C1 segment of cervical spinal cord (tissue), 14 donors: ENCODE measurements around the gene RBM26.
A peak's percentile ranks its signal among the peaks of the same experiment; 100 is the strongest.

Experiments used
- DNase-seq, 14 donors: peaks; one replicate each; lab custom pipeline; 2025; lab: John Stamatoyannopoulos, UW

The RBM26 gene, protein sequence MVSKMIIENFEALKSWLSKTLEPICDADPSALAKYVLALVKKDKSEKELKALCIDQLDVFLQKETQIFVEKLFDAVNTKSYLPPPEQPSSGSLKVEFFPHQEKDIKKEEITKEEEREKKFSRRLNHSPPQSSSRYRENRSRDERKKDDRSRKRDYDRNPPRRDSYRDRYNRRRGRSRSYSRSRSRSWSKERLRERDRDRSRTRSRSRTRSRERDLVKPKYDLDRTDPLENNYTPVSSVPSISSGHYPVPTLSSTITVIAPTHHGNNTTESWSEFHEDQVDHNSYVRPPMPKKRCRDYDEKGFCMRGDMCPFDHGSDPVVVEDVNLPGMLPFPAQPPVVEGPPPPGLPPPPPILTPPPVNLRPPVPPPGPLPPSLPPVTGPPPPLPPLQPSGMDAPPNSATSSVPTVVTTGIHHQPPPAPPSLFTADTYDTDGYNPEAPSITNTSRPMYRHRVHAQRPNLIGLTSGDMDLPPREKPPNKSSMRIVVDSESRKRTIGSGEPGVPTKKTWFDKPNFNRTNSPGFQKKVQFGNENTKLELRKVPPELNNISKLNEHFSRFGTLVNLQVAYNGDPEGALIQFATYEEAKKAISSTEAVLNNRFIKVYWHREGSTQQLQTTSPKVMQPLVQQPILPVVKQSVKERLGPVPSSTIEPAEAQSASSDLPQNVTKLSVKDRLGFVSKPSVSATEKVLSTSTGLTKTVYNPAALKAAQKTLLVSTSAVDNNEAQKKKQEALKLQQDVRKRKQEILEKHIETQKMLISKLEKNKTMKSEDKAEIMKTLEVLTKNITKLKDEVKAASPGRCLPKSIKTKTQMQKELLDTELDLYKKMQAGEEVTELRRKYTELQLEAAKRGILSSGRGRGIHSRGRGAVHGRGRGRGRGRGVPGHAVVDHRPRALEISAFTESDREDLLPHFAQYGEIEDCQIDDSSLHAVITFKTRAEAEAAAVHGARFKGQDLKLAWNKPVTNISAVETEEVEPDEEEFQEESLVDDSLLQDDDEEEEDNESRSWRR

DNA sequence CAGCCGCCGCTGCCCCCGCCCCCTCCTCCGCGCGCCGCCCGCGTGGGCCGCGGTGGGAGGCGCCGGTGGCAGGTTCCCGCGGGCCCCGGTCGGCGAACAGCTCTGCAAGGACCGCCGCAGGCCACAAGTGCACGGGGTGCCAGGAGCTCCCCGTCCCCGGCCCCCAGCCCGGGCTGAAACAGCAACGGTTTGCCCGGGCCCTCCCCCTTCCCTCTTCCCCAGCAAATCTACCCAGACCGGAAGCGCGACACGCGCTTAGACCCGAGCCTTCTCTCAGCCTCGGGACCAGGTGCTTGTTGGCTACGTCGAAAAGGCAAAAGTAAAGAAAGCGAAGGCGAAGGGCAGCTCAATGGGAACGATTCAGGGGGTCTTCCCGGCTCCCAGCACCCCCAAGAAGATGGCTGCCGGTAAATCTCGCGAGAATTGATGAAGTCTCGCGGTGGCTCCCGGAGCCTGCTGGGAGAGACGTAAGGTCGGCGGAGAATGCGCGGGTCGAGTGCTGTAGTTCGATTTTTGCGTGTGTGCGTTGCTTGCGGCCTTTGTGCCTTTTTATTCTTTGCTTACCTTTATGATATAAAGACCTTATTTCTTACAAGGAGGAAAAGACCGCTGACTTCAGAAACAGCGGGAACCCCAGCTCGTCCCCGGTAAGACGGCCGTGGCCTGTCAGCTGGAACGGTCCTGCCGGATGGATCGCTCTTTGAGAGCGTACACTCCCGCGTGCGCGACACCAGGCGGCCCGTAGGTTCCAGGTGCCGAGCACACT, at the start of gene RBM26:
RBM26 (minus strand) TSS at position 425 of the 766 bp plus-strand sequence. CDS start 481 bp downstream, outside the sequence.
- DNase-seq, result peak; percentile 46 to 90 (median 84)

DNA sequence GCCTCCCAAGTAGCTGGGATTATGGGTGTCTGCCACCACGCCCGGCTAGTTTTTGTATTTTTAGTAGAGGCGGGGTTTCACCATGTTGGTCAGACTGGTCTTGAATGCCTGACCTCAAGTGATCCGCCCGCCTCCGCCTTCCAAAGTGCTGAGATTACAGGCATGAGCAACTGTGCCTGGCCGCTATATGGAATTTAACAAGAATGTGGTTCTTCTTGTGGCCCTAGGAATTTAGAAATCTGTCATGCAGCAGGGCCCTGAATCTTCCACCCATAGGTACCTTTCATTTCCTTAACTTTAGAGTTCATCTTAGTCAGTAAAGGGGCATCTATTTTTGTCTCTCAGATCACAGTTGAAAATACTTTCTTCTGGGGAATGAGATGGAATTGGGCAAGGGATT, 49.3 kb upstream of the RBM26 start:
- DNase-seq, result no peak

DNA sequence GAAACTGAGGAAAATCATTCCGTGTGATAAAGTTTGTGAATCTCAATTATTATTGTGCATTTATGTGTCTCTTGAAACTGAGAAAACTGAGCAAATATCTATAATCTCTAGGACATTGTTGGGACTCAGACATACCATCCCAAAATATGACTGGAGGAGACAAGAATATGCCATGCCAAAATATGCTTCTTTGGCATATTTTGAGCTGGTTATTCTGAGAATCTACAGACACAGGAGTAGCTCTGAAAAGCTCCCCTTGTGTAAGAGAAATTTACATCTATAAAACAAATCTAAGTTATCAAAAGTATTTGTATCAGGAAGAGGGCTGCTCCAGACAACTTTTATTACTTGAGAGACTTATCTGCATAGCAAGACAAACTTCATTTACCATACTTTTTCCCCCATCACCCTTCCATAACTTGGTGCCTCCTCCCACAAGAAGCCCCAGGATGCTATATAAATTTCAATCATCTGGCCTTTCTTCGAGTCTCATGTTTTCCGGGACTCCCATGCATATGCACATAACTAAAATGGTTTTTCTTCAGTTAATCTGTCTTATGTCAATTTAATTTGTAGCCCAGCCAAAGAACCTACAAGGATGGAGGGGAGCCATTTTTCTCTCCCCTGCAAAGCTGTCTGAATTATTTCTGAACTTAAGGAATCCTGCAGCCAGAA, 46.3 kb upstream of the RBM26 start:
- DNase-seq, result no peak

DNA sequence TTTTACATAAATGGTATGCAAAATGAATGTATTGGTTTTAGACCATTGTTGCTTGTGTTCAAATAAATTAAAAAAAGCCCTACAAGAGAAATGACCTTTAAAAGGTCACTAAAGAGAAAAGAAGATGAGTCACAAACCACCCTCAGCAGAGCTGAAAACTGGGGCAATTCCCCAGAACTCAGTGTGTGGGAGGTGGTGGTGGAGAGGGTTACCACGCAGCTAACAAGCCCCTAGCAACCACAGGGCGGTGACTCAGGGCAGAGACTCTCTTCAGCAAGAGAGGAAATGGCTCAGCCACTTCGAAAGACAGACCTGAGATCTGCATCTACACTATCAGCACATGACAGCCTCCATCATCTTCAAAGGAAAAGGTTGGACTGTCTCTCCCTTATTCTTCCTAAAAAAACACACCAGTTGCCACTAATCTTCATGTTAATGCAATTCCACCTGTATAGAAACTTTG, 45.5 kb upstream of the RBM26 start:
- peak in 2 of 14 donors; percentile 6 to 36 for DNase-seq

DNA sequence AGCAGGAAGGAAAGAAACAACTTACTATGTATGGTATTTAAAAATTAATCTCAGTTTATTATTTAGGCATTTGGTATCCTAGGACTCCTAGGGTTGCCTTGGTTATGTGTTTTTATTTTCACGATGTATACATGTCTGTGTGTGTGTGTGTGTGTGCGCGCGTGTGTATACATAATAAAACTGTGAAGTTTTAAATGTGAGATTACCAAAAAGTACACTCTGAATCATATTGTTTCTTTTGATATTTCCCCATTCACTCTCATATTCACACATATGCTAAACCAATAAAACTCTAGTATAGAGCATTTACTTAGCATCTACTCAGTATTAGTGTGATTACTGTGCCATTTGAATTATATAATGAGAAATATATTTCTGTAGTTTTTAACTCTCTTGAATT, 44.1 kb upstream of the RBM26 start:
- DNase-seq, result no peak

DNA sequence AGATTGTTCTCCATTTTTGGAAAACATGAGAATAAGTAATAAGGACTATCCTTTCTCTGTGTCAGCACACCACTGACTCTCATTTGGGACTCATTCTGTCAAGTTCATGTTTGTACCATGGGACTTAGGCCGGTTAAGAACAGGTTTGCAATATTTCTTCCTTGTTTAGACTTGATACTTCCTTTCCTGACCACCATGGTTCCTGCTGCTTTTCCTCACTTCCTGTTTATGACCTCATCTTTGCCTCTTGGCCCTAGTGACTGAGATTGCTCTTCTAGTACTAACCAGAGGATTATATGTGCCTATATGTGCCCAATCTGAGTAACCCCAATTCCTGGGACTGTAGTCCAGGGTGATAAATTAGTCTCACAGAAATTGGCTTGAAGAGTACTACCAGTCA, 42.4 kb upstream of the RBM26 start:
- DNase-seq, result no peak

DNA sequence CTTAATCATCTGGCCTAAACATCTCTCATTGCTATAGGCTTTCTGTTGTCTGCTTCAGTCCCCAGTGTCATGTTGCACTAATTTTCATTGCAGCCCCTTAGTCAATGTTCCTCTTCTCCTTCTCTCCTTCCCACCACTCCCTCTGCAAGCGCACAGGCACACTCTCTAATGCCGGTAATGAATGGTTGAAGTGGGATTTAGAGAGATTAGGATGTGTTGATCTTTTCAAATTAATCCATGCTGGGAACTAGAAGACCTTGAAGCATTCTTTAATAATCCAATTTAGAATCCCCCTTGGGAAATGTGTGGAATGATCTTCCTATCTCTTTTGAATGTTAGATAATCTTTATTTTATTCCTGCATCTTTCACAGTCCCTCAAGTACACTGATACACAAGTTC, 41.7 kb upstream of the RBM26 start:
- no peak for DNase-seq

DNA sequence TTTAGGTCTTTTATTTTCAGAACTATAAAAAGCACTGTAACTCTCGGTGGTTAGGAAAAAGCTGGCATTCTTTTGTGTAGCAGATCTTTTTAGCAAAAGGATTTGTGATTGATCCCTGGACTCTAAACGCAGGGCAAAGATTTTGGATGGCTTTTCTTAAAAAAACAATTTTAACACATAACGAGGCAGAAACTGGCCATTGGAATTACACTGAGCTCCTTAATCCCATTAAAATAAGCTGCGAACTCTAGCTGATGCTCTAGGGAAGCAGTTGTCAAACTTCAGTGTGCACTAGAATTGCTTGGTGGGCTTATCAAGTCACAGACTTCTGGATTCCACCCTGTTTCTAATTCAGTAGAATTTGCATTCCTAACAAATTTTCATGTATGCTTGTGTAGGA, 41.1 kb upstream of the RBM26 start:
- no peak for DNase-seq

DNA sequence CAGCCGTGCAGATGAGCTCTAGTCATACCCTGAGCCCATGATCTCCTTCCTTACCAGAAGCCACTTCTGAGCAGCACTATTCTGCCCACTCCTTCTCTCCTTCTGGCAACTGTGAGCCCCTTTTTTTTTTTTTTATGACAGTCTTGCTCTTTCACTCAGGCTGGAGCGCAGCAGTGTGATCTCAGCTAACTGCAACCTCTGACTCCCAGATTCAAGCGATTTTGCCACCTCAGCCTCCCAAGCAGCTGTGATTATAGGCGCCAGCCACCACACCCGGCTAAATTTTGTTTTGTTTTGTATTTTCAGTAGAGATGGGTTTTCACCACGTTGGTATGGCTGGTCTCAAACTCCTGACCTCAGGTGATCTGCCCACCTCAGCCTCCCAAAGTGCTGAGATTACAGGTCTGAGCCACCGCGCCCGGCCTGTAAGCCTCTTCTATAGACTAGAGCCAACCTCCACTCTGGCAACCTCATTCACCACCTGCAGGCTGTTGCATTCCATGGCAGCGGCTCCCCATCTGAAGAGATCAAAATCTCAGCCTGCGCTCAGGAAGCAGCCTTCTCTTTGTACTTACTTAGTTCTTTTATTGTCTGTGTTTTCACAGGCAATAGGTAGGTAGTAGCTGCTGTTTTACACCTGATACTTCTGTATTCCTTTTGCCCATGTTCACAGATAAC, 40.1 kb upstream of the RBM26 start:
- DNase-seq, result no peak

DNA sequence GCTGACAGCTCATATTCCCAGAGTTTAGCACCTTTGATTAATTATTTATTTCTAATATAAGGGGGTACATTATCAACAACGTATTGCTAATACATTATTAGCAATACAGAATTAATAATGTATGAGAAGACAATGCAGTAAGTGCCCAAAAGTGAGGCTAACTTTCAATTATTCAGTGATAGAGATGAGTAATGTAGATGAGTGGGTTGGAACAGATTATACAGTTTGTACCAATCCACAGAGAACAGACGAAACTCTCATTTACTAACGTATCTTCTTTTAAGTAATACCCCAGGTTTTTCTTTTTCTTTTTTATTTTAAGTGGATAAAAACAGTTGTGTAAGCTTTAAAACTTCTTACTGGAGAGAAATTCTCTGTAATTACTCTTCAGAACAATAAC, 36.7 kb upstream of the RBM26 start:
- DNase-seq, result no peak

DNA sequence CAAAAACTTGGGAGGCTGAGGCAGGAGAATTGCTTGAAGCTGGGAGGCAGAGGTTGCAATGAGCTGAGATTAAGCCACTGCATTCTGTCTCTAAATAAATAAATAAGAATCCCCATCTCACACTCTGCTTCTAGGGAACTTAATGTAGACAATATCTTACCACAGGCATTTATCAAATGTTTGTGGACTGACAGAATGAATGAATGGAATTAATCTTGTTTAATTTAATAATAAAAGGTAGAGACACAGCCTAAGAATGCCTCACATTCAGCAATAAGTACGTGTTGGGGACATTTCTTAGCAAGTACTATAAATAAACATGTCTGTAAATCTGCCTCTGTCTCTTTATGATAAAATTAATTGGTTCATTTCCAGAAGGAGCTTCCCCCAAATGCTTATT, 36.2 kb upstream of the RBM26 start:
- no peak for DNase-seq

DNA sequence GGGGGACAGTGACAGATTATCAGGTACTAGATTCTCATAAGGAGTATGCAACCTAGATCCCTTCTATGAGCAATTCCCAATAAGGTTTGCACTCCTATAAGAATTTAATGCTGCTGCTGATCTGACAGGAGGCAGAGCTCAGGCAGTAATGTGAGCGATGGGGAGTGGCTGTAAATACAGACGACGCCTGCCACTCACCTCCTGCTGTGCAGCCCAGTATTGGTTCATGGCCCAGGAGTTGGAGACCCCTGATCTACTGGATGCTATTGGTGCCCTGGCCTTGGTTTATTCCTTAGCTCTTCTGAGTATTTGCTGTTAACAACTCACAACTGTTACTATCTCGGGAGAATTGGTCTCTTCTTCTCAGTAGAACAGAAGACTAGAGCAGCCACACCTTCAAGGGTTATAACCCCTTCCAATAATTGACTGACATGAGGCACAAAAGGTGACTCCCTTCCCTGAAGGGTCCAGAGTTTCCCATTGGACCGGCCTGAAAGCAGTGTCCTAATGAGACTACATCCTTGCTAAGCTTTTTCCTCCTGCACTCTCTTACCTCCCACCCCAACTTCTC, 35.0 kb upstream of the RBM26 start:
- no peak for DNase-seq

DNA sequence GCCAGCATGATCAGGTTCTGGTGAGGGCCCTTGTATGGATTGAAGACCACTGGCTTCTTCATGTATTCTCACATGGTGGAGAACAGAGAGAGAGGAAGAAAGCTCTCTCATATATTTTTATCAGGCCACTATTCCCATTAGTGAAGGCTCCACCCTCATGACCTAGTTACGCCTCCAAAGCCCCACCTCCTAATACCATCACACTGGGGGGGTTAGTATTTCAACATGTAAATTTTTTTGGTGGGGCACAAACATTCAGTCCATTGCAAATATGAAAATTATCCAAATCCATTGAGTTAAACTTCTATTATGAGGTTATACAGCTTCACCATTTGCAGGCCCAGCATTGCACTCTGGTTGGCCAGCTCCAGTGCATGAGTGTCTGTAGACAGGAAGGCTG, 33.2 kb upstream of the RBM26 start:
- no peak for DNase-seq

DNA sequence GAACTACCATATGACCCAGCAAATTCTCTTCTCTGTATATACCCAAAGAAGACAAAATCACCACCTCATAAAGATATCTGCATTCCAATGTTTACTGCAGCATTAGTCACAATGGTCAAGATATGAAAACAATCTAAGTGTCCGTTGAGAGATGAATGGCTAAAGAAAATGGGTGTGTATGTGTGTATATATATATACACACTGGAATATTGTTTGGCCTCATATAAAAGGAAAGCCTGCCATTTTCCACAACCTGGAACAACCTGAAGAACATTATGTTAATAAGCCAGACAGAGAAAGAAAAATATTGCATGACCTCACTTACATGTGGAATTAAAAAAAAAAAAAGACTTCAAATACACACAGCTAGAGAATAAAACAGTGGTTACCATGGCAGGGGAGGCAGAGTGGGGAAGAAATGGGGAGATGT, 29.5 kb upstream of the RBM26 start:
- no peak for DNase-seq

DNA sequence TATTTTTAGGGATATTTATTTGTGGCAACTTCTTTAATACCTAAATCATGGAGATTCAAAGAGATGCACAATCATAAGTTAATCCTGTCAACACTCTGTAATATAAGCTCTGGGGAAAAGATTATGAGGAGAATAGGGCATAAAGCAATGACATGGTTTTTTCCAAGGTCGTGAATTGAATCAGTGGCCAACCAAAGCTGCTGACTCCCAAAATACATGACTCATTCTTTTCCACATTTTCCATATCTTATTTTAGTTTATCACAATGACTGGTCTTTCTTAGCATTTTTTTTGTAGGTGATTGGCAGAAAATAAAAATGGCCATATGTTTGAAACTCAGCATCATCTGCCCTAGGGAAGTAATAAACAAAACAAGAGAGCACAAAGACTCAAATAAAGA, 28.5 kb upstream of the RBM26 start:
- DNase-seq, result no peak

DNA sequence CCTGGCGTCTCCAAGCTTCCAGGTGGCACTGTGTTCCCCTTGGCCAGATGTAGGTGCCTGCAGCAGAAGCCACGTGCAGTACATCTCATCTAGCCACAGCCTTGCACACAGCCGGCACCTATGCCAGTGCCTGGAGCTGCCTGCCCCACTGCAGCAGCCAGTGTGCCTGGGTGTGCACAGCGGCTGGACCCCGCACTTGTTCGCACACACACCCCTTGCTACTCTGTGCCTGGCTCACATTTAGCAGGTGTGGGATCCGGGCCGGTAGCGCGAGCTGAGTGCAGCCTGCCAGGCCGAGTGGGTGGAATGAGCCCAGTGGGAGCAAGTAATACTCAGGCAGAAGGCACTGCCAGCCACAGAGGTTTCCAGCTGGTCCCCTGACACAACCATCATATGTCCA, 26.9 kb upstream of the RBM26 start:
- no peak for DNase-seq

DNA sequence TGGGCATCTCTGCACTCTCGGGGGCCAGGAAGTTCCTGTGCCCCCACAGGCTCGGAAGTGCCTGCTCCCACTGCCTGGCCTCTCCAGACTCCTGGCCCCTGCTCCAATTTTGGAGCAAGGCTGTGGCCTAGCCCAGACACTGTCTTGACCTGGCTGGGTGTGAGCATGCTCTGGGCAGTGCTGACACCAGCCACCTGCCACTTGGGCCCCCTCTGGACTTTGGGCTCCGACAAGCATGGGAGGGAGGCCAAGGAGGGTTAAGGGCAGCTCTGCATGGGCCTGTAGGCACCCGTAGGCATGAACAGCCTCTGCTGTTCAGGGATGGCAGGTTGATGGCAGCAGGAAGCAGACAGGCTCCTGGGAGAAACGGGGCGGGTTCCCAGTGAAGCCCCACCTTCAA, 26.0 kb upstream of the RBM26 start:
- no peak for DNase-seq

DNA sequence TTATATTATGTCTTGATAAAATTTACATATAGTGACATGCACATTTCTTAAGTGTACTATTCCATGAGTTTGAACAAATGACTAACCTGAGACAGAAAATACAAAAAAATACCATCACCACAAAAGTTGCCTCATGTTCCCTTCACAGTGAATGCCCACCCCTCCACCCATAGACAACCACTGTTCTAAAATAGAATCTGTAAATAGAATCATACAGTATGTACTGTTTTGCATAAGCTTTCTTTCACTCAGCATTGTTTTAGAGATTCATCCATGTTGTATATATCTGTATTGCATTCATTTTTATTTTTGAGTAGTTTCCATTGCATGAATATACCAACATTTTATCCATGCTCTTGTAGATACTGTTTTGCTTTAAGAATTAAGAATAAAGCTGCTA, 23.3 kb upstream of the RBM26 start:
- DNase-seq, result no peak

DNA sequence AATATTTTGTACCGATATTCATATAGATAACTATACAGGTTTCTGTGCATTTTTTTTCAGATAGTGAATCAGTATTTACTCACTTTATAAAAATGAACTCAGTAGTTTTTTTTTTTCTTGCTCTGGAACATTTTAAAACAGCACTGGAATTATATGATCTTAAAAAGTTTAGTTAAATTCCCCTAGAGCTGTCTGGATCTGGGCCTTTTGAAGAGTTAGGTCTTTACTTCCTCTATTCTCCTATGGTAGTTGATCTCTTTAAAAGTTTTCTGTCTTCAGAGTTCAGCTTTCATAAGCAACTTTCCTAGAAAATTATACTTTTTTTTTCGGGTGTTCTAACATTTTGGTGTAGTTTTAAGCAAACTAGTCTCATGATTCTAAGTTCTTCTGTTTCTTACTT, 21.8 kb upstream of the RBM26 start:
- no peak for DNase-seq

DNA sequence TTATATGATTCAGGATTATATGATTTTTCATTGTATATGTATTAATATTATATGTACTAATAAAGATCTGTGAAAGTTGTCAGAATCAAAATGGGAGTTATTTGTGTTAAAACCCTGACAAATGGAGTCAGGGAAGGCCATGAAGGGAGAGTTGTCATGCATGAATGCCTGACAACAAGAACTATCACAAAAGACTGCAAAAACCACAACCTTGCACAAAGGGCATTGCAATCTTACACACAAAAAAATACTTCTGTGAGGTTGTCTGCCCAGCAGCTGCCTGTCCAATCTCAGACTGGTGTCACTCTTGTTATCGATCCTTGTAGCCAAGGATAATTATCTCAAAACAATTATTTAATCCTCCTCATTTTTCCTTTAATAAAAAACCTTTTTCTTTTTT, 21.2 kb upstream of the RBM26 start:
- DNase-seq, result no peak
